ENCODE results near the gene ZNF597. TPM values are rescaled to one million over a fixed set of nuclear protein-coding genes. Genes with fewer than 3 reads are reported as not detected.

The ZNF597 gene
- total and polyA plus RNA-seq, 2 experiments from 2014 or later: 1.2 to 2.4 TPM

GRCh38 chr16:3439637-3440036 lies 3.7 kb downstream of the ZNF597 start (continued):
- no peak for TF ChIP-seq CTCF (conservative IDR thresholded peaks at IDR 0.05; ENCODE audit: low read depth in 2 of 2)
- TF ChIP-seq, protein P1, sequence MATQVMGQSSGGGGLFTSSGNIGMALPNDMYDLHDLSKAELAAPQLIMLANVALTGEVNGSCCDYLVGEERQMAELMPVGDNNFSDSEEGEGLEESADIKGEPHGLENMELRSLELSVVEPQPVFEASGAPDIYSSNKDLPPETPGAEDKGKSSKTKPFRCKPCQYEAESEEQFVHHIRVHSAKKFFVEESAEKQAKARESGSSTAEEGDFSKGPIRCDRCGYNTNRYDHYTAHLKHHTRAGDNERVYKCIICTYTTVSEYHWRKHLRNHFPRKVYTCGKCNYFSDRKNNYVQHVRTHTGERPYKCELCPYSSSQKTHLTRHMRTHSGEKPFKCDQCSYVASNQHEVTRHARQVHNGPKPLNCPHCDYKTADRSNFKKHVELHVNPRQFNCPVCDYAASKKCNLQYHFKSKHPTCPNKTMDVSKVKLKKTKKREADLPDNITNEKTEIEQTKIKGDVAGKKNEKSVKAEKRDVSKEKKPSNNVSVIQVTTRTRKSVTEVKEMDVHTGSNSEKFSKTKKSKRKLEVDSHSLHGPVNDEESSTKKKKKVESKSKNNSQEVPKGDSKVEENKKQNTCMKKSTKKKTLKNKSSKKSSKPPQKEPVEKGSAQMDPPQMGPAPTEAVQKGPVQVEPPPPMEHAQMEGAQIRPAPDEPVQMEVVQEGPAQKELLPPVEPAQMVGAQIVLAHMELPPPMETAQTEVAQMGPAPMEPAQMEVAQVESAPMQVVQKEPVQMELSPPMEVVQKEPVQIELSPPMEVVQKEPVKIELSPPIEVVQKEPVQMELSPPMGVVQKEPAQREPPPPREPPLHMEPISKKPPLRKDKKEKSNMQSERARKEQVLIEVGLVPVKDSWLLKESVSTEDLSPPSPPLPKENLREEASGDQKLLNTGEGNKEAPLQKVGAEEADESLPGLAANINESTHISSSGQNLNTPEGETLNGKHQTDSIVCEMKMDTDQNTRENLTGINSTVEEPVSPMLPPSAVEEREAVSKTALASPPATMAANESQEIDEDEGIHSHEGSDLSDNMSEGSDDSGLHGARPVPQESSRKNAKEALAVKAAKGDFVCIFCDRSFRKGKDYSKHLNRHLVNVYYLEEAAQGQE (IDR thresholded peaks at IDR 0.05; ENCODE audit: unreplicated experiment): no peak
- no peak for TF ChIP-seq ZNF331 (CRISPR knock-in tag; IDR thresholded peaks at IDR 0.05; ENCODE audit: low read depth)

- no peak overlapping the region for H3K27ac Mint-ChIP-seq
- no peaks in the 10 kb centered on the region for H3K27me3 ChIP-seq (ENCODE audit: insufficient read depth)
- no peak for ATAC-seq
- TF ChIP-seq ETS1 (IDR thresholded peaks at IDR 0.05): no peak
- TF ChIP-seq EZH2phosphoT487 (IDR thresholded peaks at IDR 0.05; ENCODE audit: unreplicated experiment): no peak
- TF ChIP-seq STAT1 (IDR thresholded peaks at IDR 0.05; ENCODE audit: unreplicated experiment): no peak
- TF ChIP-seq EZH2 (IDR thresholded peaks at IDR 0.05; ENCODE audit: low read depth, unreplicated experiment): no peak
- no peak for TF ChIP-seq JUNB (IDR thresholded peaks at IDR 0.05; ENCODE audit: unreplicated experiment)
- TF ChIP-seq CREB1 (CRISPR knock-in tag; IDR thresholded peaks at IDR 0.05; ENCODE audit: low read depth): no peak
- TF ChIP-seq POLR2AphosphoS5 (IDR thresholded peaks at IDR 0.05; ENCODE audit: low read depth): no peak
- no peak for TF ChIP-seq CTCF (conservative IDR thresholded peaks at IDR 0.05; ENCODE audit: low read depth in 2 of 2)
Measured at GRCh38 chr16:3434373-3434772, 8.9 kb downstream of the ZNF597 start.

More at GRCh38 chr16:3434373-3434772, 8.9 kb downstream of the ZNF597 start:
- no peak overlapping the region for H3K4me3 ChIP-seq
- no peak overlapping the region for H2AFZ ChIP-seq
- H4K20me1 ChIP-seq (replicated peaks; ENCODE audit: insufficient read depth): peaks cover 7% of the 10 kb centered on the region
- H3F3A ChIP-seq (replicated peaks; ENCODE audit: low read depth): no peaks in the 10 kb centered on the region
- peaks cover 1% of the 10 kb centered on the region for H3K9me3 Mint-ChIP-seq
- H3K9me2 ChIP-seq (ENCODE audit: insufficient read depth): no peaks in the 10 kb centered on the region
- no peaks in the 10 kb centered on the region for H3K4me1 ChIP-seq (ENCODE audit: insufficient read depth)
- H3K36me3 Mint-ChIP-seq (ENCODE audit: low read depth): peaks cover 7% of the 10 kb centered on the region
- no peak overlapping the region for H3K27ac ChIP-seq (ENCODE audit: low read depth)
- H3K27me3 Mint-ChIP-seq (ENCODE audit: insufficient read depth, low read depth, poor library complexity): no peaks in the 10 kb centered on the region
- DNase-seq (ENCODE audit: low spot score): no peak
- H3K79me2 ChIP-seq (replicated peaks; ENCODE audit: insufficient read depth): no peaks in the 10 kb centered on the region
- no peak overlapping the region for H3K4me2 ChIP-seq
- H3K4me1 Mint-ChIP-seq: no peaks in the 10 kb centered on the region
- H3K4me3 Mint-ChIP-seq: no peak overlapping the region
- no peaks in the 10 kb centered on the region for H3K36me3 ChIP-seq (ENCODE audit: insufficient read depth)

All from GM23338 (cell line).